ENCODE data around the gene TAS2R1. TPM values are rescaled to one million over a fixed set of nuclear protein-coding genes. Genes with fewer than 3 reads are reported as not detected.

TAS2R1 gene
- total RNA-seq, 2 experiments from 2014 or later, result not detected

- no peak for ATAC-seq (ENCODE audit: poor library complexity)
- intact Hi-C loops (cut with DNase I, micrococcal nuclease), result no loop called here
- no peaks in the 10 kb centered on the region for H3K27me3 Mint-ChIP-seq
Observed at GRCh38 chr5:9646843-9647242, 16.7 kb upstream of the TAS2R1 start.

GRCh38 chr5:9644630-9645029, 14.5 kb upstream of the TAS2R1 start:
- no peaks in the 10 kb centered on the region for H3K4me1 Mint-ChIP-seq (ENCODE audit: low read depth)
- H3K36me3 Mint-ChIP-seq (ENCODE audit: low read depth), result no peaks in the 10 kb centered on the region
- Histone ChIP-seq H3K9me3 (ENCODE audit: control insufficient read depth in 1 of 2, insufficient read depth in 1 of 2, low read length in 2 of 2) (no peaks in the 10 kb centered on the region), H3K4me1 (ENCODE audit: insufficient read depth, low read length) (no peaks in the 10 kb centered on the region), H3K36me3 (ENCODE audit: insufficient read depth, low read length) (no peaks in the 10 kb centered on the region), H3K4me3 (ENCODE audit: low read length) (no peak overlapping the region), H3K27me3 (ENCODE audit: control insufficient read depth in 1 of 2, insufficient read depth in 2 of 2, low read length in 2 of 2) (no peaks in the 10 kb centered on the region), H3K27ac (ENCODE audit: low read depth in 1 of 2, low read length in 2 of 2) (no peak overlapping the region)
- TF ChIP-seq CTCF (IDR thresholded peaks at IDR 0.05), result no peak
- no peak for DNase-seq
- POLR2A ChIA-PET, result no interaction called here
- no peak overlapping the region for H3K4me3 Mint-ChIP-seq
- peaks cover under 1% of the 10 kb centered on the region for H3K9me3 Mint-ChIP-seq
- no peaks in the 10 kb centered on the region for H3K27me3 Mint-ChIP-seq
- no peak overlapping the region for H3K27ac Mint-ChIP-seq
- ATAC-seq (ENCODE audit: poor library complexity), result no peak
- intact Hi-C loops (cut with DNase I, micrococcal nuclease), result no loop called here
- CTCF ChIA-PET, result no interaction called here

More at GRCh38 chr5:9646843-9647242, 16.7 kb upstream of the TAS2R1 start:
- H3K9me3 Mint-ChIP-seq, result no peaks in the 10 kb centered on the region
- H3K4me3 ChIP-seq (ENCODE audit: low read length), result no peak overlapping the region
- H3K4me1 Mint-ChIP-seq (ENCODE audit: low read depth), result no peaks in the 10 kb centered on the region
- H3K4me1 ChIP-seq (ENCODE audit: insufficient read depth, low read length), result no peaks in the 10 kb centered on the region
- no peaks in the 10 kb centered on the region for H3K27me3 ChIP-seq (ENCODE audit: control insufficient read depth in 1 of 2, insufficient read depth in 2 of 2, low read length in 2 of 2)
- no peak for DNase-seq
- H3K36me3 Mint-ChIP-seq (ENCODE audit: low read depth), result no peaks in the 10 kb centered on the region
- no peak overlapping the region for H3K4me3 Mint-ChIP-seq
- H3K9me3 ChIP-seq (ENCODE audit: control insufficient read depth in 1 of 2, insufficient read depth in 1 of 2, low read length in 2 of 2), result no peaks in the 10 kb centered on the region
- TF ChIP-seq CTCF (IDR thresholded peaks at IDR 0.05), result no peak
- H3K27ac Mint-ChIP-seq, result no peak overlapping the region
- CTCF ChIA-PET, result no interaction called here
- POLR2A ChIA-PET, result no interaction called here
- H3K27ac ChIP-seq (ENCODE audit: low read depth in 1 of 2, low read length in 2 of 2), result no peak overlapping the region
- no peaks in the 10 kb centered on the region for H3K36me3 ChIP-seq (ENCODE audit: insufficient read depth, low read length)

GRCh38 chr5:9642621-9643020, 12.5 kb upstream of the TAS2R1 start:
- ATAC-seq (ENCODE audit: poor library complexity), result no peak
- no peak overlapping the region for H3K4me3 ChIP-seq (ENCODE audit: low read length)
- no peak overlapping the region for H3K27ac ChIP-seq (ENCODE audit: low read depth in 1 of 2, low read length in 2 of 2)
- no peak for DNase-seq
- H3K4me3 Mint-ChIP-seq, result no peak overlapping the region
- peaks cover 5% of the 10 kb centered on the region for H3K9me3 Mint-ChIP-seq
- H3K36me3 Mint-ChIP-seq (ENCODE audit: low read depth), result peaks cover 3% of the 10 kb centered on the region
- CTCF ChIA-PET, result no interaction called here
- POLR2A ChIA-PET, result no interaction called here
- no peaks in the 10 kb centered on the region for H3K4me1 ChIP-seq (ENCODE audit: insufficient read depth, low read length)
- H3K4me1 Mint-ChIP-seq (ENCODE audit: low read depth), result no peaks in the 10 kb centered on the region
- intact Hi-C loops (cut with DNase I, micrococcal nuclease), result no loop called here
- H3K9me3 ChIP-seq (ENCODE audit: control insufficient read depth in 1 of 2, insufficient read depth in 1 of 2, low read length in 2 of 2), result peaks cover 0 to 7% of the 10 kb centered on the region in 2 experiments
- H3K27me3 ChIP-seq (ENCODE audit: control insufficient read depth in 1 of 2, insufficient read depth in 2 of 2, low read length in 2 of 2), result no peaks in the 10 kb centered on the region
- H3K27me3 Mint-ChIP-seq, result no peaks in the 10 kb centered on the region
- no peak overlapping the region for H3K27ac Mint-ChIP-seq
- no peaks in the 10 kb centered on the region for H3K36me3 ChIP-seq (ENCODE audit: insufficient read depth, low read length)
- TF ChIP-seq CTCF (IDR thresholded peaks at IDR 0.05), result no peak
